CD4-positive, alpha-beta T cell (primary cell): ENCODE results near the gene GAREM1. TPM values are rescaled to one million over a fixed set of nuclear protein-coding genes. Genes with fewer than 3 reads are reported as not detected.

ENCODE experiments used
- ATAC-seq: fragments of 200-7000 bp; cut with Tn5 transposase; one replicate; pipeline ENCODE4 v1.10.0; 2022; ENCODE audit warnings: mild to moderate bottlenecking; ENCODE audit not compliant: poor library complexity
- CTCF ChIA-PET: fragments of 350-600 bp; sonication (Branson Sonifier 250); formaldehyde crosslinking; loops from one replicate; lab custom pipeline; 2021; ENCODE audit warnings: antibody characterized with exemption, inconsistent platforms; lab: Charles Lee
- POLR2A ChIA-PET: fragments of 350-600 bp; sonication (Branson Sonifier 250); formaldehyde crosslinking; loops from one replicate; lab custom pipeline; 2021; ENCODE audit warnings: antibody characterized with exemption, inconsistent platforms; lab: Charles Lee
- DNase-seq, 14 experiments: peaks; one replicate each; pipeline ENCODE4 v3.0.0-alpha.2; 2013 to 2020; ENCODE audit warnings: mixed read lengths in 2 of 14
- H3K27ac ChIP-seq, 2 donors: one replicate each; pipeline versions ENCODE4 v1.5.1 to v1.7.0; 2013; ENCODE audit warnings: low read length in 2 of 2, low read depth in 1 of 2, mild to moderate bottlenecking in 1 of 2
- H3K27me3 ChIP-seq, 2 experiments: 1 replicate in 1 of 2; 2 replicates in 1 of 2; pipeline versions ENCODE4 v1.6.1 to v1.7.0; 2013; ENCODE audit warnings: low read length in 2 of 2, control low read depth in 1 of 2, mild to moderate bottlenecking in 1 of 2, moderate library complexity in 1 of 2; ENCODE audit not compliant: insufficient read depth in 2 of 2, control insufficient read depth in 1 of 2
- H3K36me3 ChIP-seq: one replicate; pipeline ENCODE4 v1.6.1; 2013; ENCODE audit warnings: low read length, control low read depth; ENCODE audit not compliant: insufficient read depth
- H3K4me1 ChIP-seq: one replicate; pipeline ENCODE4 v1.6.1; 2013; ENCODE audit warnings: low read length, control low read depth; ENCODE audit not compliant: insufficient read depth
- H3K4me3 ChIP-seq: one replicate; pipeline ENCODE4 v1.5.1; 2013; ENCODE audit warnings: mild to moderate bottlenecking, low read length, moderate library complexity
- H3K9me3 ChIP-seq, 2 experiments: 1 replicate in 1 of 2; 2 replicates in 1 of 2; pipeline versions ENCODE4 v1.6.1 to v1.7.0; 2013; ENCODE audit warnings: low read length in 2 of 2, mild to moderate bottlenecking in 2 of 2, control low read depth in 1 of 2, moderate library complexity in 1 of 2; ENCODE audit not compliant: control insufficient read depth in 1 of 2, insufficient read depth in 1 of 2
- H3K27ac Mint-ChIP-seq: one replicate; pipeline ENCODE4 v1.8.0; 2020; ENCODE audit warnings: mixed read lengths
- H3K27me3 Mint-ChIP-seq: one replicate; pipeline ENCODE4 v1.8.0; 2021; ENCODE audit warnings: mixed read lengths
- H3K36me3 Mint-ChIP-seq: one replicate; pipeline ENCODE4 v1.8.0; 2021; ENCODE audit warnings: low read depth, mixed read lengths
- H3K4me1 Mint-ChIP-seq: one replicate; pipeline ENCODE4 v1.8.0; 2021; ENCODE audit warnings: low read depth, mixed read lengths
- H3K4me3 Mint-ChIP-seq: one replicate; pipeline ENCODE4 v1.8.0; 2020; ENCODE audit warnings: mild to moderate bottlenecking, mixed read lengths
- H3K9me3 Mint-ChIP-seq: one replicate; pipeline ENCODE4 v1.8.0; 2020; ENCODE audit warnings: mixed read lengths
- CTCF ChIP-seq: fragments of 200-600 bp; IDR thresholded peaks from one replicate; pipeline ENCODE4 v1.8.0; 2022; ENCODE audit warnings: antibody characterized with exemption, mild to moderate bottlenecking
- intact Hi-C, 2 experiments: fragments of 100-400 bp; cut with DNase I in 1 of 2; cut with micrococcal nuclease in 1 of 2; formaldehyde crosslinking; loops; one replicate each; pipeline versions ENCODE4 v1.15.1 to v1.9.0; 2023 to 2025; cut with DNase I, micrococcal nuclease
- total RNA-seq, 174 experiments: library from RNA in 2 of 174; stranded (reverse) in 2 of 174; gene quantifications; one replicate each; pipeline ENCODE4 v1.2.3 and lab custom pipeline; 2021 to 2026

The GAREM1 gene
- total RNA-seq, 2 experiments from 2014 or later = 0.14 to 0.34 TPM

DNA sequence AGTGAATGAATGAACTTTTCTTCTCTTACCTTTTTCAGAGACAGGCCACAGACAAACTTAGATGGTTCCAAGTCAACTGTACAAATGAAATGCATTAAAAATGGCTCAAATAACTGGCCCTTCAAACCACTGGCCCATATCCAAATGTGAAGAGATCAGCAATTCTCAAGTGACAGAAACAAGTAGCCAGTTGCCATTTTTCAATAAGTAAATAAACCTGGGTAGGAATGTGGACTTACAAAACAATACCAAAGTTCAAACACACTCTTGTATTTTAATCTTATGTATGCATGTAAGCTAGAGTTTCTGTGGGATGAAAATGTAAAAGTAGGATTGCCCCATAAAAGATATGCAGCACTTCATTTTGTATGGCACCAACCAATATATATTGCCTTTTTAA is 151.6 kb downstream of the GAREM1 start:
- no peaks in the 10 kb centered on the region for H3K36me3 Mint-ChIP-seq
- no peak overlapping the region for H3K27ac ChIP-seq
- no peak overlapping the region for H3K4me3 ChIP-seq
- no peak overlapping the region for H3K4me3 Mint-ChIP-seq
- H3K36me3 ChIP-seq = no peaks in the 10 kb centered on the region
- H3K9me3 Mint-ChIP-seq = no peaks in the 10 kb centered on the region
- H3K27ac Mint-ChIP-seq = no peak overlapping the region
- no peak for TF ChIP-seq CTCF
- H3K9me3 ChIP-seq = no peaks in the 10 kb centered on the region
- H3K4me1 ChIP-seq = no peaks in the 10 kb centered on the region
- H3K4me1 Mint-ChIP-seq = no peaks in the 10 kb centered on the region
- CTCF ChIA-PET = no interaction called here
- peaks cover 41% of the 10 kb centered on the region for H3K27me3 Mint-ChIP-seq
- POLR2A ChIA-PET = no interaction called here
- no peaks in the 10 kb centered on the region for H3K27me3 ChIP-seq
- ATAC-seq (no peak), DNase-seq (no peak)
- intact Hi-C loops = loop anchor here in 1 of 2 experiments (5.0 kb wide), 1 partner anchor 52 kb away; no protein-coding TSS in a partner anchor

GRCh38 chr18:32318581-32318980 is 152.1 kb downstream of the GAREM1 start:
- no peaks in the 10 kb centered on the region for H3K9me3 ChIP-seq
- intact Hi-C loops = loop anchor here in 1 of 2 experiments (5.0 kb wide), 1 partner anchor 51 kb away; no protein-coding TSS in a partner anchor
- H3K36me3 ChIP-seq = no peaks in the 10 kb centered on the region
- H3K27me3 Mint-ChIP-seq = peaks cover 37% of the 10 kb centered on the region
- no peaks in the 10 kb centered on the region for H3K9me3 Mint-ChIP-seq
- no peak overlapping the region for H3K4me3 Mint-ChIP-seq
- ChIA-PET CTCF (no interaction called here), POLR2A (no interaction called here)
- ATAC-seq = no peak
- H3K4me1 Mint-ChIP-seq = no peaks in the 10 kb centered on the region
- no peaks in the 10 kb centered on the region for H3K27me3 ChIP-seq
- H3K4me3 ChIP-seq = no peak overlapping the region
- no peaks in the 10 kb centered on the region for H3K4me1 ChIP-seq
- no peak overlapping the region for H3K27ac ChIP-seq
- H3K27ac Mint-ChIP-seq = no peak overlapping the region
- H3K36me3 Mint-ChIP-seq = no peaks in the 10 kb centered on the region
- no peak for TF ChIP-seq CTCF
- no peak for DNase-seq

DNA sequence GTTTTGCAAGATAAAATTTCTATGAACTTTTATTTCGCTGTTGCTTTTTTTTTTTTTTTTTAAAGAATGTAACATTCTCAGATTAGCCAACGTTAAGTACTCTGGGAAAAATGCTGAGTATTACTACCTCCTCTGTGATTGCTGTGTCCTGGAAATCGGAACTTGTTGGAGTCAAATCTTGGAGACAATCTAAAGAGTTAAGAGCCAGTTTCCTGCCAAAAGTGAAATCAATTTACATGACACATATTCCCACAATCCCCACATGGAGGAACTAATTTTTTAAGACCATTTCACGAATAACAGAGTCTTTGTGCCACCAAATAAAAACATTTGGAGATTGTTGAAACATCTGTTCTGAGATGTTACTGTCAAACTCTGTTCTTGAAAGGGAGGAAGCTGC is 153.0 kb downstream of the GAREM1 start:
- Histone ChIP-seq H3K27ac (no peak overlapping the region), H3K27me3 (peaks cover 0 to 2% of the 10 kb centered on the region in 2 experiments), H3K9me3 (no peaks in the 10 kb centered on the region), H3K36me3 (no peaks in the 10 kb centered on the region), H3K4me3 (no peak overlapping the region), H3K4me1 (no peaks in the 10 kb centered on the region)
- Mint-ChIP-seq H3K4me1 (no peaks in the 10 kb centered on the region), H3K27me3 (peaks cover 32% of the 10 kb centered on the region), H3K36me3 (no peaks in the 10 kb centered on the region), H3K4me3 (no peak overlapping the region), H3K9me3 (no peaks in the 10 kb centered on the region), H3K27ac (no peak overlapping the region)
- ChIA-PET CTCF (no interaction called here), POLR2A (no interaction called here)
- ATAC-seq (no peak), DNase-seq (no peak)
- no peak for TF ChIP-seq CTCF
- intact Hi-C loops = loop anchor here in 1 of 2 experiments (5.0 kb wide), 1 partner anchor 50 kb away; no protein-coding TSS in a partner anchor
